T47D (cell line): ENCODE measurements around the gene TPP1.
A peak's percentile ranks its signal among the peaks of the same experiment; 100 is the strongest.

ENCODE experiments used
- DNase-seq, 2 experiments: peaks; one replicate each; pipeline versions ENCODE4 v3.0.0 to v3.0.0-alpha.2; 2011 to 2012; ENCODE audit warnings: low read depth in 1 of 2, low spot score in 1 of 2
- JUND ChIP-seq: IDR thresholded peaks from 2 replicates; pipeline ENCODE4 v1.6.1; 2012; ENCODE audit warnings: low read depth
- in situ Hi-C: cut with HindIII; loops from 2 replicates; pipeline ENCODE4 v1.10.0; 2016; ENCODE audit warnings: low sequenced_read_pairs, low pct_unique_long_range_greater_than_20kb

The TPP1 gene

DNA sequence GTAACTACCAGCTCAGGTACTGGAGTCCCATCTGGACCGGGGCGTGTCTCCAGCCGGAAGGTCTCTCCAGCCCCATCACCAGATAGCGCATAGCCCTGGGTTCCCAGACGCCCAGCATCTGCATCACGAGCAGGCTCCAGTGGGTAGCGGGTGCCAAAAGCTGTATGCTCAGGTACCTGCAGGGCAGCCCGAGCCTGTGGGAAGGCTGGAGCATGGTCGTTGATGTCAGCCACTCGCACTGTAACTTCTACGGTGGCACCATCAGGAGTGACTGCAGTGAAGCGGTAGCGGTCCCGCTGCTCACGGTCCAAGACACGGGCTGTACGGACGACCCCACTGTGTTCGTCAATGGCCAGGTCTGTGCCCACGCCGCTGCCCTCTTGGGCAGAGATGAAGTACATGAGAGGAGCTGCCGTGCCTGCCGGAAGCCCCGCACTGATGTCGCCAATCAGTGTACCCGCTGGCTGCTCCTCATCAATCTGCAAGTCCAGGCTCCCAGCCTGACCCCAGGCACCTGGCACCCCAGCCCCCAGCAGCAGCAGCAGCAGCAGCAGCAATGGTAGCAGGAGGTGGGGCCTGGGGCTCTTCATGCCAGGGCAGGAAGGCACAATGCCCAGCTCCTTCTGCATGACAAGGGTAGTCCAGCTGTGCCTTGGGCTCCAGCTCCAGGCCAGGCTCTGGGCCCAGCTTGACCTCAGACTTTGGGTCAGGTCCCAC, 21.9 kb upstream of the TPP1 start:
- no peak for TF ChIP-seq JUND
- DNase-seq = no peak
- in situ Hi-C loops = no loop called here

DNA sequence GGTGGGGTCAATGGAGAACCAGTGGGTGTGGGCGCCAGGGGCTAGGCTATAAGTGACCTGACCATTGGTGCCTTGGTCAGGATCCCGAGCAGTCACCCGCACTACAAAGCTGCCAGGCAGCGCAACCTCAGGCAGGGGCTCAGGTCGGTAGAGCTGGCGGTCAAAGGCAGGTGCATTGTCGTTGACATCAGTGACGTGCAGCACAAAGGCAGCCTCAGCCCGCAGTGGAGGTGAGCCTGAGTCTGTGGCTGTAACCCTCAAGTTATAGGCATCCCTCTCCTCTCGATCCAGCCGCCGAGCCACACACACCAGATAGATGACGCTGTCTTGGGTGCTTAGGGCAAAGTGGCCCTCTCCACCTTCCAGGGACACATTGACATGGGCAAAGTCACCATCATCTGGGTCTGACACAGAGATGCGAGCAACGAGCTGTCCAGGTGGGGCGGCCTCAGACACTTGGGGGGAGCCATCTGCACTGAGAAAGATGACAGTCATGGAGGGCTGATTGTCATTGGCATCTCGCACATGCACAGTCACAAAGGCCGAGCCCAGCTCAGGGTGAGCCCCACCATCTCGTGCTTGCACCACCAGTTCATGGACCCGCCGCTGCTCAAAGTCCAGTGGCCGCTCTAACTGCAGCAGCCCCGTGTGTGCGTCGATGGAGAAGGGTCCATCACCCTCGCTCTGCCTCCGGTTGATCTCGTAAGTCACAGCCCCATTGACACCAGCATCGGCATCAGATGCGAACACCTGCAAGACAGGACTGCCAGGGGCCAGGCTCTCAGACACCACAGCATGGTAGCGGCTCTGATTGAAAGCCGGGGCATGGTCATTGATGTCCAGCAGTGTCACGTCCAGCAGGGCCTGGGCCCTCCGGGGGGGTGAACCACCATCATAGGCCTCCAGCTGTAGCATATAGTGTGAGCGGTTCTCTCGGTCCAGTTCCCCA, 21.1 kb upstream of the TPP1 start:
- no peak for DNase-seq
- no peak for TF ChIP-seq JUND
- in situ Hi-C loops = no loop called here

DNA sequence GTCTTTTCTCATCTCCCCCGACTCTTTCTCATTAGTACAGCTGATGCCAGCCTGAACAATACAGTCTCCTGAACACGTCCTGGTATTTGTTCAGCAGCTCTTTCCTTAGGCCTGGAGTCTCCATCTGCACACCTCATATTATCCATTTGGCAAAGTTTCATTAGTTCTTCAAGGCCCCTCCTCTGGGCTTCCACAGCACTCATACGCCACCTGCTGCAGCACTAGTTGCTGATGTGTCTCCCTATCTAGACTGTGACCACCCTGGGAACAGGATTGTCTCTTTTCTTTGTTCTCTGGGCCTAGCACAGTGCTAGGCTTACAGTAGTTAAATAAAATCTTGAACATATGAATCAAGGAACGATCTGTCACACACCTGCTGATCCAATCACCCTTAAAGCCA, 19.2 kb upstream of the TPP1 start:
- peak in 1 of 2 experiments; percentile 5 for DNase-seq
- no peak for TF ChIP-seq JUND

DNA sequence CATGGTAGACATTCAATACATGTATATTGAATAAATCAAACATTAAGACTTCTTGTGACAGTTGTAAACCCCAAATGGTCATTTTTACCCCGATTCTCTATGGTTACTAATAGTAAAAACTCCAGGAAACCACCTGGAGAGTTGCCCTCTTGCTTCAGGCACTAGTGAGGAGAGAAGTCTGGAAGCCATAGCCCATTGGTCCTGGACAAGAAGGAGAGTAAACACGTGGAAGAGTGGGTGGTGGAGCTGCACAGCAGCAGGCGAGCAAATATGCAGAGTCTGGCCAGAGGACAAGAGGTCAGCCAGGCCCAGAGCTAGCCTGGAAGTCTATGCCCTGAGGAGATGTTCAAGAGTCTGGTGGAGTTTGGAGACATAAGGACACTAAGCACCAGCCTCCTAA, 18.6 kb upstream of the TPP1 start:
- no peak for TF ChIP-seq JUND
- peak; percentile 38 to 47 for DNase-seq
- in situ Hi-C loops = no loop called here

More for the DNA sequence above, 19.2 kb upstream of the TPP1 start:
- in situ Hi-C loops = no loop called here

DNA sequence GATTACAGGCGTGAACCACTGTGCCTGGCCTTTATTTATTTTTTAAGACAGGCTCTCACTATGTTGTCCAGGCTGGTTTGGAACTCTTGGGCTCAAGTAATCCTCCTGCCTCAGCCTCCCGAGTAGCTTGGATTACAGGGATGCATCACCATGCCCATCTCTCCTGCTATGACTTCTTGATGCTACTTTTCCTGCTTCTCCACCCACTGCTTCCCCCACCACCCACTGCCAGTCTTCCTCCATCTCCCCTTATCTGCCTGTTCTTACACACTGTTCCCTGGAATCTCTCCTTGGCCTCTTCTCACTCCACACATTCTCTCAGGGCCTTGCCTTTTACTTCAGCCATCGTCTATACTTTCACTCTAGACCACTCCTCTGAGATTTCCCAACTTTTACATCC, 17.3 kb upstream of the TPP1 start:
- no peak for TF ChIP-seq JUND
- no peak for DNase-seq
- in situ Hi-C loops = no loop called here

DNA sequence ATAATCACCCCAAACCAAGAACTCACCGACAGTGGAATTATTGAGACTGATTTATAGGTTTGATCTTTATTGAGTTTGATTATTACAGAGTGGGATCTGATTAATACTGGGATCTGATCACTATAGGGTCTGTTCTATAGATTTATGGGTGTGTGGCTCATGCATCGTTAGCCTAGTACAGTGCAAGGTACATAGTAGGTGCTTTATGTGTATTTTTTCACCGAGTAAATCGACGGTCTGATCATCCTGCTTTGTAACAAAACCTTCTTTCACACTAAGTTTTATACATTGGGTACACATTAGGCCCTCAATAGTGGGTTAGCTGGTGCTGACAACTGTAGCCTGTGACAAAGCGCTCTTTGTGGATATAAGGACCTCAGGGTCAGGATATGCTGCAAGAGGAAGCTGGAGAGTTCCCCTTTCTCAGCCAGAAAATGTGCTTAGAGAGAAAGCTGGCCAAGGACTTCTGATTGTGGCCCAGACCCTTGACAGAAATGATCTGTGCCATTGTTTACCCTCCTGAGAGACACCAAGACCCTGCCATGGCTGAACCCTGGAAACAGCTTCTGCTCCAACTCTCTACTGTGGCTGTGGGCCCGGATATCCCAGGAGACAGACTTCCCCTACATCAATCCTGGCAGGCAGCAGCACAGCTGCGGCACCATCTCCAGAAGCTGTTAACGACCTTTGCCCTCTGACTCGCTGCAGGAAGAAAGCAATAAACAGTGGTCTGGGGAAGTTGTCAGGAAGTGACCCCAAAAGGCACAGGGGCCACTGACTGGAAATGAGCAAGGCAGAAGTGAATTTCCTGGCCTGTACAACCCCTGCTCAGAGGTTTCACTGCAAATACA, 16.1 kb upstream of the TPP1 start:
- no peak for TF ChIP-seq JUND
- no peak for DNase-seq
- in situ Hi-C loops = no loop called here

DNA sequence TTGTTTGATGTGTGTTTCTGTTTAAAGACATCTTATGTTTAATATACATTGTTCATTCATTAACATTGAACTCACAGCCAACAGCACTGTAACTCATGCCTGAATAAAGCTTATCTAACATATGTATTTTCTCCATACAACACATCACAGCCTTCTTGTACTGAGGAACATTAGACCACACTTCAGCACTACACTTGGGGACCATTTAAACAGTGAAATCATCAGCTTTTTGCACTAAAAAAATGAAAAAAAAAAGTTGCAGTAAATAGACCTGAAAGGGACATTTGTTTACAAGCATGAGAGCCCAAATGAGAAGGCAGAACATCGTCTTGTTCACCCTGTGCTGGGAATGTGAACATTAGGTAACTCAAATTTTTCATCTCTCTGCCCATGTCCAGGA, 15.3 kb upstream of the TPP1 start:
- in situ Hi-C loops = no loop called here
- TF ChIP-seq JUND = no peak
- no peak for DNase-seq

DNA sequence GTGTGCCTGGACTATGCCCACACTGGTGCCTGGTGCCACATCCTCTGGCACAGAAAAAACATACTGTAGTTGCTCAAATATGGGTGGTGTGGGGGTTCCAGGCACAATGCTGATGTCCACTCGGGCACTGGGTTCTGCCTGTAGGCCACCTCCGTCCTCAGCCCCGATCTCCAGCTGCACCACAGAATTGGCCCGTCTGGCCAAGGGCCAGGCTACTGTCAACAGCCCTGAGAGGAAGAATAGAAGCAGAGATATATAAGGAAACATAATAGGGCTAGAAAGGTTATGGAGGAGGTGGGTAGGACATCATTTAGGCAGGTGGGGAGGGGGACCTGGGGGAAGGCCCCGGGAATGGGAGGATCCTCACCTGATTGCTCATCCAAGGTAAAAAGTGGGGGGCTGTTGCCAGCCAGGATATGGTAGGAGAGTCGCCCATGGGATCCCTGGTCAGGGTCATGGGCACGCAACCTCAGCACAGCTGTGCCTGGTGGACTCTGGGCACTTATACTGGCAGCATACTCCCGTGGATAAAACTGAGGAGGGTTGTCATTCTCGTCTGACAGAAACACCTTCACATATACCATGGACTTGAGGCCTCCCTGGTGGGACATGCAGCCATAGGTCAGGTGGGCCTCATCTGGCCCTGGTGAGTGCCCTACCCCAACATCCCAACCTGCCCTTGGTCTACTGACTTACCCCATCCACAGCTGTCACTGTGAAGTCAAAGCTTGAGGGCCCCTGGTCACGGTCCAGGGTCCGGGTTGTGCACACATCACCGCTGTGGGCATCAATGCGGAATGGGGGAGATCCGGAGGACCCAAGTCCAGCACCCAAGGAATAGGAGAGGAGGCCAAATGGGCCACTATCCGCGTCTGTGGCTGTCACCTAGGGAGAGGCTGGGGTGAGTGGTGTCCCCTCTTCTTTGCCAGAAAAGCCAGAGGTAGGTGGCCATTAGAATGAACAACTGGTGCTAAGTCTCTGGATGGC, 14.5 kb upstream of the TPP1 start:
- in situ Hi-C loops = no loop called here
- no peak for TF ChIP-seq JUND
- DNase-seq = no peak

DNA sequence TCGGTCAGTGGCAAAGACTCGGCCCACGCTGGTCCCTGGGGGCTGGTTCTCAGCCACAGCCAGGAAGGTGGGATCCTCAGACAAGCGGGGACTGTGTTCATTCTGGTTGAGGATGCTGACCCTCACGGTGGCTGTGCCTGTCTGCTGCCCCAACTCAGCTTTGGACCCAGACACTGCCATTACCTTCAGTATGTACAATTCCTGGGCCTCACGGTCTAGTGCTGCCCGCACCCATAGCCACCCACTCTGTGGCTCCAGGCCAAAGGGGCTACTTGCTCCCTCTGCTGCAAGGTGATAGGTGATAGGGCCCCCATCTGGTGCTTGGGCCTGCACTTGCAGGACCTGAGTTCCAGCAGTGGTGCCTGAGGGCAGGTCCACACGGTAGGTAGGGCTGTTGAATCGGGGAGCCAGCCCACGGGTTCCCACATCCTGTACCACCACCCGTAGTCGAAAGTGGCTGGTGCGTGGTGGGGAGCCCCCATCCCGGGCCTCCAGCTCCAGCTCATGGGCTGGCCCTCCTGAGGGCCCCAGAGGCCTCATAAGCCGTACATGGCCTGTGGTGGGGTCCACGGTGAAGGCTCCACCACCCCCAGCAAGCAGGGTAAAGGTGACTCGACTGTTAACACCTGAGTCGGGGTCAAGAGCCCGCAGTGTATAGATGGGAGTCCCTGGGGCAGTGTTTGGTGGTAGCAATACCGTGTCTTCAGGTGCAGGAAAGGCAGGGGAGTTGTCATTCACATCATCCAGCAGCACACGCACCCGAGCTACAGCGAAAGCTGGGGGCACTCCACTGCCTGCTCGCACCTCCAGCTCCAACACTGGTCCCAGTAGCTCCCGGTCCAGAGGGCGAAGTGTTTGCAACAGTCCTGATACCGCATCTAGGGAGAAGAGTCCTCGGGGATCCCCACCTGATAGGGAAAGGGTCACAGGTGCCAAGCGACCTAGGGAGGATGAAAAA, 13.2 kb upstream of the TPP1 start:
- TF ChIP-seq JUND = no peak
- in situ Hi-C loops = no loop called here
- DNase-seq = no peak

DNA sequence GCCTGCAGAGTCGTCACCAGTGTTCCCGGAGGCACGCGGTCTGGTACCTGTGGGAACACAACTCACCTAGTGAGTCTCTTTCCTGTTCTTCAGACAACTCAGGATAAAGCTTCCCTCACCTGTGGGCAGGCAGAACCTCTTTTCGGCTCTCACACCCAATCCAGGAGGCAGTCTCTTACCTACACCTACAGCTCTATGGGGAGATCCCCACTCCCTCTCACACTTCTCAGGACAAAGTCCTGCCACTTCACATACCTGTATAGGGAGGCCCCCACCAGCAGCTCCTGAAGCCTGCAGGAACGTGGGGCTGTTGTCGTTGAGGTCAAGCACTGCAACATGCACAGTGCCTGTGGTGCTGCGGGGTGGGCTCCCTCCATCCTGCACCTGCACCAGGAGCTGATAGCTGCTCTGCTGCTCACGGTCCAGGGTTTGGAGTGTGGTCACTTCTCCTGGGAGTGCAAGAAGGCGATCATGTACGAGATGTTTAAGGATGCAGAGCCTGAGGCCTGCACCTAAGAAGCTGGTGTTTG, 12.2 kb upstream of the TPP1 start:
- no peak for TF ChIP-seq JUND
- DNase-seq = no peak
- in situ Hi-C loops = no loop called here
